T-helper 9 cell (primary cell): Measurements from ENCODE around the gene CCDC190.
"Not testable (repeated sequence)": the region's sequence is repeated elsewhere in the genome, so short reads cannot be mapped to it uniquely, and the experiment has no call there.

Experiments
- DNase-seq: peaks from one replicate; pipeline ENCODE4 v3.0.0-alpha.2; 2020

Gene CCDC190

GRCh38 chr1:162823771-162824525 is 37.0 kb downstream of the CCDC190 start:
- no peak for DNase-seq

- DNase-seq, result no peak
Measured at GRCh38 chr1:162823231-162823630, 37.7 kb downstream of the CCDC190 start.

GRCh38 chr1:162822391-162823200 is 38.4 kb downstream of the CCDC190 start:
- no peak for DNase-seq

- not testable (repeated sequence) for DNase-seq
Measured at GRCh38 chr1:162818666-162819065, 42.3 kb downstream of the CCDC190 start.

GRCh38 chr1:162818136-162818535 is 42.8 kb downstream of the CCDC190 start:
- DNase-seq, result not testable (repeated sequence)

GRCh38 chr1:162812357-162812756 is 48.6 kb downstream of the CCDC190 start:
- not testable (repeated sequence) for DNase-seq

GRCh38 chr1:162807503-162807902 is 53.5 kb downstream of the CCDC190 start:
- not testable (repeated sequence) for DNase-seq
